GM10248 (cell line): ENCODE measurements around the gene KDM4C.

Experiments
- CTCF ChIA-PET: fragments of 300-600 bp; sonication (Branson Sonifier 250); formaldehyde crosslinking; extraction: SDS; loops from one replicate; lab custom pipeline; 2021; ENCODE audit warnings: antibody characterized with exemption; lab: Yijun Ruan, JAX
- POLR2A ChIA-PET: fragments of 350-650 bp; sonication (Branson Sonifier 250); formaldehyde crosslinking; extraction: SDS; loops from one replicate; lab custom pipeline; 2020; ENCODE audit warnings: antibody characterized with exemption; lab: Yijun Ruan, JAX
- DNase-seq: peaks from one replicate; pipeline ENCODE4 v3.0.0; 2012; ENCODE audit errors: extremely low spot score
- TF ChIP-seq, protein P1 (sequence below): IDR thresholded peaks from 2 replicates; pipeline ENCODE4 v1.5.1; 2012; ENCODE audit warnings: mild to moderate bottlenecking, low read depth; ENCODE audit errors: extremely low read depth, missing control alignments, control extremely low read depth

The KDM4C gene

DNA sequence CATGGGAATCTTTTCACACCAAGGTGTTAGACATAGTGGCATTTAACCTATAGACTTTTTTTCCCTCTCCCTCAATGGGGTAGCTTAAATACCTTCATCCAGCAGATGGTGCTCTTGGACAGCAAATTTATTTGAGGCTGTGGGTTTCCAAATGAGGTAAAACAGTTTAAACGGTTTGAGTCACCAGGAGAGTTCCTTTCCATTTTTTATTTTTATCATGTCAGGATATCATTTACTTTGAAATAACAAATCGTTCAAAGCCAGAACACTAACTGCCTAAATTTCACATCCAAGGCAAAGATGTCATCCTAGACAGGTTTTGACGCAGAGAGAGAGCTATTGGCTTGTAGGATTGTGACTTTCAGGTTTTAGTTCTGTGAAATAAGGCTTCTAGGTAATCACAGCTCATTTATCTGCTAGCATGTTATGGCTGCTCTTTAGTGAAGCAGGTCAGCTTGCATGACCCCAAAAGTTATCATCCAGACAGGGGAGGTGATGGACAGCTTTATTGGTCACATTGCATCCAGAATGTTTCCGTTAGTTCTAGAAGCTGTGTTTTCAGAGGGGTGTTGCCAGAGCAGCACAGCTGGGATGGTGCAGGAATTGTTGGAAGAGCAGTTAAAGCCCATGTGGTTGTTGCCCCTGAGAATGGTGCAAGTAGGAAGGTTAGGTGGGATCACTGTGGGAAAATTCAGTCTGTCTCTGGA is 69.8 kb downstream of the KDM4C start:
- peak; percentile 53 for DNase-seq
- POLR2A ChIA-PET, result no interaction called here
- TF ChIP-seq, protein P1, sequence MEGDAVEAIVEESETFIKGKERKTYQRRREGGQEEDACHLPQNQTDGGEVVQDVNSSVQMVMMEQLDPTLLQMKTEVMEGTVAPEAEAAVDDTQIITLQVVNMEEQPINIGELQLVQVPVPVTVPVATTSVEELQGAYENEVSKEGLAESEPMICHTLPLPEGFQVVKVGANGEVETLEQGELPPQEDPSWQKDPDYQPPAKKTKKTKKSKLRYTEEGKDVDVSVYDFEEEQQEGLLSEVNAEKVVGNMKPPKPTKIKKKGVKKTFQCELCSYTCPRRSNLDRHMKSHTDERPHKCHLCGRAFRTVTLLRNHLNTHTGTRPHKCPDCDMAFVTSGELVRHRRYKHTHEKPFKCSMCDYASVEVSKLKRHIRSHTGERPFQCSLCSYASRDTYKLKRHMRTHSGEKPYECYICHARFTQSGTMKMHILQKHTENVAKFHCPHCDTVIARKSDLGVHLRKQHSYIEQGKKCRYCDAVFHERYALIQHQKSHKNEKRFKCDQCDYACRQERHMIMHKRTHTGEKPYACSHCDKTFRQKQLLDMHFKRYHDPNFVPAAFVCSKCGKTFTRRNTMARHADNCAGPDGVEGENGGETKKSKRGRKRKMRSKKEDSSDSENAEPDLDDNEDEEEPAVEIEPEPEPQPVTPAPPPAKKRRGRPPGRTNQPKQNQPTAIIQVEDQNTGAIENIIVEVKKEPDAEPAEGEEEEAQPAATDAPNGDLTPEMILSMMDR, result peak; percentile 54
- CTCF ChIA-PET, result interaction anchor here (0.7 to 4.3 kb wide), 31 partner anchors 11 to 707 kb away, joined by 3 to 47 read pairs (median 3); no protein-coding TSS in a partner anchor

DNA sequence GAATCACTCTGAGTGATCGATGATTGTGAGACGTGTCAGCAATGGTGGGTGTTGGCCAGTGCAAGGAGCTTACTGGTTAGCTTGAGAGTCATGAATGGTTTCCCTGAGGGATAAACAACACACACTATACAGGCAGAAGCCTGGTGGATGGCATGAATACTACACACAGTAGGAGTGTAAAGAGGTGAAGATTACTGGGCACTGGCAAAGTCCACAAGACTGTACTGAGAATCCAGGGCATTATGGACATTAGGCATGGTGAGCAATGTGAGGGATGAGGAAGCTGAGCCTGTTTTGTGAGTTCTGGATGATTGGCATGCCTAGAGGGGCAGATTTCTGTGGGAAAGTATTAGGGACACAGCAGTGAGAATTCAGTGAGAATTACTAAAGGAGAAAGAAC is 71.3 kb downstream of the KDM4C start:
- TF ChIP-seq, protein P1, result no peak
- CTCF ChIA-PET, result interaction anchor here (4.2 to 4.3 kb wide), 2 partner anchors 12 to 13 kb away, joined by 35 to 47 read pairs; no protein-coding TSS in a partner anchor
- POLR2A ChIA-PET, result no interaction called here

DNA sequence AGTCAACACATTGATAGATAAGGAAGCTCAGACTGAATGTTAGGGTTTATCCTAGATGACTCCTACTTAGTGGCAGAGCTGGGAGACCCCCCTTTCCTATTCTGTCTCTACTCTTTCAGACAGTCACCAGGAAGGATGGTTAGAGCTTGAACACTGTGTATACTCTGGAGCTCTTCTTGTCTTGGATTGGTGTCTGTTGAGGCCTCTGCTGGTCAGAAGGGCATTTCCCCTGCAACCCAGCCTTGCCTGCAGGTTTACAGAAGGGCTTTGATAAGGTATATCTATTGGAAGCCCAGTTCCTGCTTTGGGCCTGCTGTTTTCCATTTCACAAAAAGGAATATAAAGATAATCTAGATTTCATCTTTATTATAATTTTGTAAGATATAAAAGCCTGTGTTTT is 71.8 kb downstream of the KDM4C start:
- TF ChIP-seq, protein P1, result no peak
- no peak for DNase-seq
- CTCF ChIA-PET, result interaction anchor here (4.2 to 4.3 kb wide), 2 partner anchors 12 to 13 kb away, joined by 35 to 47 read pairs; no protein-coding TSS in a partner anchor
- POLR2A ChIA-PET, result no interaction called here

More for the DNA sequence above, 71.3 kb downstream of the KDM4C start:
- DNase-seq, result no peak

DNA sequence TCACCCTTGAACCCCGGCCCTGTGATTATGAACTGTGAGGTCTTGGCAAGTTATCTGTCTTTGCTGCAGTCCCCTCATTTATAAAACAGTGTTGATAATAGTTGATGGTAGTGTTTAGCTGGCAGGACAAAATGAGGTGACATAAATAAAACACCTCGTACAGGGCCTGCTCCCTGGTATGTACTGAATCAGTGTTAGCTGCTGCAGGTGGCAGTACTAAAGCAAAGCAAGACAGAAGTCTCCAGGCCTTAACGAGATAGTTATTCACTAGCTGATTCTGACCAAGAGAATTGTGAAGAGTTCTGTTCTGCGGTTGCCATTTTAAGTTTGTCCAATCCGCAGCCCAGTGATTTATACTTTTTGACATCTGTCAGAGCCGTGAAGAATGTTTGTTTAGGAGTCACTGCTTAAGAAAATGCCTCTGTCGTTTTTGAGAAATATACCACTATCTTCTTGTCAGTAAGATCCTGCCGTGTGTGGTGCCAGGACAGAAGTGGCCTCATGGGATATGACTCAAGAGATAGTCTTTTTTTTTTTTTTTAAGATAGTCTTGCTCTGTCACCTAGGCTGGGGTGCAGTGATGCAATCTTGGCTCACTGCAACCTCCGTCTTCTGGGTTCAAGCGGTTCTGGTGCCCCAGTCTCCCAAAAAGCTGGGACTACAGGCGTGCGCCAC is 75.9 kb downstream of the KDM4C start:
- CTCF ChIA-PET, result no interaction called here

GRCh38 chr9:6834306-6834705 is 76.5 kb downstream of the KDM4C start:
- DNase-seq, result no peak
- TF ChIP-seq, protein P1, result no peak
- POLR2A ChIA-PET, result no interaction called here
- CTCF ChIA-PET, result no interaction called here

More for the DNA sequence above, 75.9 kb downstream of the KDM4C start:
- TF ChIP-seq, protein P1, result no peak
- POLR2A ChIA-PET, result no interaction called here
- DNase-seq, result no peak

GRCh38 chr9:6838158-6838557 is 80.4 kb downstream of the KDM4C start:
- DNase-seq, result no peak
- TF ChIP-seq, protein P1, result no peak

More at GRCh38 chr9:6838158-6838557, 80.4 kb downstream of the KDM4C start:
- POLR2A ChIA-PET, result no interaction called here
- CTCF ChIA-PET, result interaction anchor here (1.1 to 6.6 kb wide), 2 partner anchors 11 to 12 kb away, joined by 3 to 35 read pairs; no protein-coding TSS in a partner anchor
